GM23338 (cell line): Measurements from ENCODE around the gene TAF3. TPM values are rescaled to one million over a fixed set of nuclear protein-coding genes. Genes with fewer than 3 reads are reported as not detected.

Source experiments
- ATAC-seq: fragments of 200-7000 bp; cut with Tn5 transposase; 3 replicates; pipeline ENCODE4 v1.9.1; 2020
- DNase-seq: peaks from one replicate; pipeline ENCODE4 v3.0.0-alpha.2; 2015; ENCODE audit warnings: low spot score
- H2AFZ ChIP-seq: fragments of 200-600 bp; sonication (generic); 2 replicates; pipeline ENCODE4 v1.8.0; 2016; ENCODE audit warnings: antibody characterized with exemption, mild to moderate bottlenecking, moderate library complexity
- H3F3A ChIP-seq: fragments of 200-600 bp; sonication (generic); replicated peaks from 2 replicates; pipeline ENCODE4 v1.8.0; 2017; ENCODE audit warnings: antibody characterized with exemption, mixed run types, low read depth
- H3K27ac ChIP-seq: fragments of 200-600 bp; sonication (generic); 2 replicates; pipeline ENCODE4 v1.6.1; 2016; ENCODE audit warnings: low read depth
- H3K27me3 ChIP-seq: fragments of 200-600 bp; sonication (generic); 2 replicates; pipeline ENCODE4 v1.8.0; 2016; ENCODE audit warnings: mild to moderate bottlenecking, mixed run types, moderate library complexity; ENCODE audit not compliant: insufficient read depth
- H3K36me3 ChIP-seq: fragments of 200-600 bp; sonication (generic); 2 replicates; pipeline ENCODE4 v1.8.0; 2016; ENCODE audit warnings: mild to moderate bottlenecking; ENCODE audit not compliant: insufficient read depth
- H3K4me1 ChIP-seq: fragments of 200-600 bp; sonication (generic); 2 replicates; pipeline ENCODE4 v1.8.0; 2016; ENCODE audit warnings: mild to moderate bottlenecking, moderate library complexity; ENCODE audit not compliant: insufficient read depth
- H3K4me2 ChIP-seq: fragments of 200-600 bp; sonication (generic); 2 replicates; pipeline ENCODE4 v1.7.1; 2017; ENCODE audit warnings: mixed run types
- H3K4me3 ChIP-seq: fragments of 200-600 bp; sonication (generic); 2 replicates; pipeline ENCODE4 v1.6.1; 2016; ENCODE audit warnings: mixed run types
- H3K79me2 ChIP-seq: fragments of 200-600 bp; sonication (generic); replicated peaks from 2 replicates; pipeline ENCODE4 v1.8.0; 2017; ENCODE audit warnings: mild to moderate bottlenecking; ENCODE audit not compliant: insufficient read depth
- H3K9me2 ChIP-seq: fragments of 200-600 bp; sonication (generic); 2 replicates; pipeline ENCODE4 v1.8.0; 2017; ENCODE audit not compliant: insufficient read depth
- H4K20me1 ChIP-seq: fragments of 200-600 bp; sonication (generic); replicated peaks from 2 replicates; pipeline ENCODE4 v1.8.0; 2017; ENCODE audit warnings: mild to moderate bottlenecking; ENCODE audit not compliant: insufficient read depth
- H3K27ac Mint-ChIP-seq: 2 replicates; pipeline ENCODE4 v1.8.0; 2020; ENCODE audit warnings: inconsistent platforms, mild to moderate bottlenecking, moderate library complexity, mixed read lengths
- H3K27me3 Mint-ChIP-seq: 3 replicates; pipeline ENCODE4 v1.8.0; 2022; ENCODE audit warnings: low read depth, mild to moderate bottlenecking, moderate library complexity, mixed read lengths, inconsistent platforms; ENCODE audit not compliant: insufficient read depth, poor library complexity
- H3K36me3 Mint-ChIP-seq: 3 replicates; pipeline ENCODE4 v1.8.0; 2021; ENCODE audit warnings: low read depth, mild to moderate bottlenecking, inconsistent platforms, moderate library complexity, mixed read lengths
- H3K4me1 Mint-ChIP-seq: 3 replicates; pipeline ENCODE4 v1.8.0; 2020; ENCODE audit warnings: mild to moderate bottlenecking, inconsistent platforms, mixed read lengths
- H3K4me3 Mint-ChIP-seq: 3 replicates; pipeline ENCODE4 v1.8.0; 2021; ENCODE audit warnings: moderate library complexity, mild to moderate bottlenecking, inconsistent platforms, mixed read lengths
- H3K9me3 Mint-ChIP-seq: 3 replicates; pipeline ENCODE4 v1.8.0; 2020; ENCODE audit warnings: moderate library complexity, mild to moderate bottlenecking, inconsistent platforms, mixed read lengths
- CREB1 ChIP-seq: fragments of 250-450 bp; sonication (Bioruptor Pico); IDR thresholded peaks from 2 replicates; pipeline ENCODE4 v1.5.0; 2020; ENCODE audit warnings: low read depth, mild to moderate bottlenecking, moderate library complexity
- CTCF ChIP-seq, 2 experiments: fragments of 200-600 bp in 1 of 2; sonication (generic) in 1 of 2; conservative IDR thresholded peaks; 2 replicates each; pipeline versions ENCODE4 v1.5.1 to v1.6.1; 2016 to 2017; ENCODE audit warnings: antibody characterized with exemption in 2 of 2, low read depth in 2 of 2, mild to moderate bottlenecking in 2 of 2, moderate library complexity in 1 of 2
- ETS1 ChIP-seq: IDR thresholded peaks from 2 replicates; pipeline ENCODE4 v1.6.1; 2016; ENCODE audit warnings: antibody characterized with exemption
- JUNB ChIP-seq: IDR thresholded peaks from one replicate; pipeline ENCODE4 v1.6.1; 2016; ENCODE audit warnings: antibody characterized with exemption; ENCODE audit not compliant: unreplicated experiment
- NANOG ChIP-seq: IDR thresholded peaks from 2 replicates; pipeline ENCODE4 v1.6.1; 2016; ENCODE audit warnings: antibody characterized with exemption, borderline replicate concordance
- ZNF114 ChIP-seq: fragments of 250-450 bp; sonication (Bioruptor Pico); IDR thresholded peaks from 2 replicates; pipeline ENCODE4 v1.5.0; 2020; ENCODE audit warnings: mild to moderate bottlenecking, moderate library complexity
- ZNF331 ChIP-seq: fragments of 250-450 bp; sonication (Bioruptor Pico); IDR thresholded peaks from 2 replicates; pipeline ENCODE4 v1.5.0; 2020; ENCODE audit warnings: low read depth, mild to moderate bottlenecking, moderate library complexity
- ZNF462 ChIP-seq: fragments of 250-450 bp; sonication (Bioruptor Pico); IDR thresholded peaks from 2 replicates; pipeline ENCODE4 v1.5.0; 2020; ENCODE audit warnings: mild to moderate bottlenecking, moderate library complexity
- polyA plus RNA-seq: library from polyadenylated mRNA; unstranded; fragments of >200 nt; fragmentation: Nextera tagmentation; extraction: Ambion mirVana; gene quantifications from 2 replicates; pipeline ENCODE4 v1.2.1, GENCODE V29; 2016
- total RNA-seq: library from RNA; depleted of rRNA; stranded (reverse); fragments of >200 nt; shearing (Covaris generic); gene quantifications from 2 replicates; pipeline ENCODE4 v1.2.3, GENCODE V29; 2014

The TAF3 gene
- total and polyA plus RNA-seq, 2 experiments from 2014 or later: 6.4 to 15.2 TPM

- Histone ChIP-seq H3K4me1 (peaks cover 36% of the 10 kb centered on the region), H3F3A (no peaks in the 10 kb centered on the region), H2AFZ (no peak overlapping the region), H4K20me1 (no peaks in the 10 kb centered on the region), H3K27ac (no peak overlapping the region), H3K27me3 (no peaks in the 10 kb centered on the region), H3K4me2 (no peak overlapping the region), H3K4me3 (no peak overlapping the region), H3K79me2 (peaks cover 14% of the 10 kb centered on the region), H3K36me3 (no peaks in the 10 kb centered on the region), H3K9me2 (no peaks in the 10 kb centered on the region)
- no peak for ATAC-seq
- DNase-seq: no peak
- Mint-ChIP-seq H3K4me1 (peaks cover 49% of the 10 kb centered on the region), H3K36me3 (no peaks in the 10 kb centered on the region), H3K9me3 (no peaks in the 10 kb centered on the region), H3K4me3 (no peak overlapping the region), H3K27me3 (peaks cover 11% of the 10 kb centered on the region), H3K27ac (peak overlapping the region; percentile 81; the same call in 1 of the 2 replicates)
- no peak for TF ChIP-seq ZNF114 (CRISPR knock-in tag)
- TF ChIP-seq ZNF462 (CRISPR knock-in tag): no peak
- no peak for TF ChIP-seq CTCF (conservative IDR thresholded peaks at IDR 0.05; ENCODE audit: low read depth in 2 of 2)
- no peak for TF ChIP-seq ZNF331 (CRISPR knock-in tag)
- no peak for TF ChIP-seq NANOG
- no peak for TF ChIP-seq ETS1
- TF ChIP-seq JUNB: no peak
- no peak for TF ChIP-seq CREB1 (CRISPR knock-in tag)
Observed at GRCh38 chr10:7945034-7945433, 126.7 kb downstream of the TAF3 start.
